GM19372 (cell line): ENCODE results near the gene EPHA3.

ENCODE experiments used
- ATAC-seq: cut with Tn5 transposase; IDR thresholded peaks from one replicate; pipeline ENCODE4 v1.9.1; 2021; ENCODE audit warnings: mild to moderate bottlenecking, low read depth, moderate library complexity; ENCODE audit not compliant: unreplicated experiment

Gene EPHA3

GRCh38 chr3:89278302-89279025 is 171.0 kb downstream of the EPHA3 start:
- no peak for ATAC-seq

- no peak for ATAC-seq
Measured at GRCh38 chr3:89280301-89280700, 172.9 kb downstream of the EPHA3 start.

- ATAC-seq: no peak
Measured at GRCh38 chr3:89280822-89281365, 173.5 kb downstream of the EPHA3 start.

GRCh38 chr3:89287902-89288508 is 180.6 kb downstream of the EPHA3 start:
- ATAC-seq: no peak

GRCh38 chr3:89289574-89290190 is 182.3 kb downstream of the EPHA3 start:
- ATAC-seq: no peak

- no peak for ATAC-seq
Measured at GRCh38 chr3:89297199-89297598, 189.8 kb downstream of the EPHA3 start.

- no peak for ATAC-seq
Measured at GRCh38 chr3:89300526-89300925, 193.1 kb downstream of the EPHA3 start.

GRCh38 chr3:89300981-89301380 is 193.6 kb downstream of the EPHA3 start:
- no peak for ATAC-seq

GRCh38 chr3:89303701-89304100 is 196.3 kb downstream of the EPHA3 start:
- ATAC-seq: no peak

- ATAC-seq: no peak
Measured at GRCh38 chr3:89306540-89306939, 199.1 kb downstream of the EPHA3 start.

GRCh38 chr3:89311581-89311980 is 204.2 kb downstream of the EPHA3 start:
- ATAC-seq: no peak

- ATAC-seq: no peak
Measured at GRCh38 chr3:89312141-89312540, 204.7 kb downstream of the EPHA3 start.

- no peak for ATAC-seq
Measured at GRCh38 chr3:89314454-89315098, 207.2 kb downstream of the EPHA3 start.

- no peak for ATAC-seq
Measured at GRCh38 chr3:89315750-89316470, 208.5 kb downstream of the EPHA3 start.

- ATAC-seq: no peak
Measured at GRCh38 chr3:89320186-89320585, 212.8 kb downstream of the EPHA3 start.

GRCh38 chr3:89326997-89327396 is 219.6 kb downstream of the EPHA3 start:
- no peak for ATAC-seq

- no peak for ATAC-seq
Measured at GRCh38 chr3:89332386-89332785, 225.0 kb downstream of the EPHA3 start.

- ATAC-seq: no peak
Measured at GRCh38 chr3:89332793-89333192, 225.4 kb downstream of the EPHA3 start.

GRCh38 chr3:89335693-89336092 is 228.3 kb downstream of the EPHA3 start:
- no peak for ATAC-seq

- ATAC-seq: no peak
Measured at GRCh38 chr3:89340408-89340807, 233.0 kb downstream of the EPHA3 start.
